HG02678 (cell line): Measurements from ENCODE around the gene UGT3A1.
"Not testable (repeated sequence)": the region's sequence is repeated elsewhere in the genome, so short reads cannot be mapped to it uniquely, and the experiment has no call there.

Experiments used
- ATAC-seq: cut with Tn5 transposase; IDR thresholded peaks from one replicate; pipeline ENCODE4 v1.9.1; 2021; ENCODE audit warnings: mild to moderate bottlenecking, moderate library complexity; ENCODE audit not compliant: unreplicated experiment

Gene UGT3A1

GRCh38 chr5:35990941-35991611 is at the start of gene UGT3A1:
Gene UGT3A1 (minus strand): TSS chr5:35991390. CDS start chr5:35991240, 150 bp downstream.
- ATAC-seq = no peak

DNA sequence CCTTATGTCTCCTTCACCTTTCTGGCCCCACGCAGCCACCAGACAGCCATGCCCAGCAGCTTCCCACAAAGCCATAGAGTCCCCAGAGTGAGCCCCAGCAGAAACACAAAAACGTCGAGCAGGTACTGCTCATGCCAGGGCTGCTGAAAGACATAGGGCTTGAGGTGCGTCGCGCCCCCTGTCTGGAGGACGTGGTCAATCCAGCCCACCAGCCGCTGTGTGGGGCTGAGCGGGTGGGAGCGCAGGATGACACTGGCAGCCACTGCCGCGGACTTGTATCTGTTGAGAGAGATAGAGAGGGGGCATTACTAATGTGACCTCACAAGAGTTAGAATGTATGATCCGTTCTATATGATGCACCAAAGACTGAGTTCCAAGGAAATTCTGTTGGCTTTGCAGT is 44.5 kb upstream of the UGT3A1 start:
- ATAC-seq = no peak

DNA sequence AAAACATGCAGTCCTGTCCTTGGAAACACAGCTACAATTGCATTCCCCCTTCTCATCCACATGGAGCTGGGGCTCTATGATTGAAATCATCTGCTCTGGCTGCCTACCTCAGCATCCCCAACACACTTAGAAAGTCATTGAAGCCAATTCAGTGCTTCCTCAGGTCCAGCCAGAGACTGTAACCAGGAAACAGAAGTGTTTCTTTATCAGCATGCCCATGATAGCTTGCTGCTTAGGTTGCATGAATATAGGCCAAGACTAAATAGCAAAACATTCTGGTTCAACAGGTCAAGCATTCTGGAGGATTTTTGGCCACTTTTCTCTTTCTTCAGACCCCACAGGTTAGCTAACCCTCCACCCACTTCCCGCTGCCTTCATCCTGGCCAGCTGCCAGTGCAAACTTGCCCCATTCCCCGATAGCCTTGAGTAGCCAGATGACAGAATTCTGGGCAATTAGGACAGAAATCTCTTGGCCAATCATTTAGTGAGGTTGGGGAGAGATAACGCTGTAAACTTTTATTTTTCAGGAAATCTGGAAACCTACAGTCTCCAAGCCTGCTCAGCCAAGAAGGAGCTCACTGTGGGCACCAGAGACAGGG is 43.4 kb upstream of the UGT3A1 start:
- not testable (repeated sequence) for ATAC-seq

- ATAC-seq = no peak
Measured at GRCh38 chr5:36033486-36033885, 42.3 kb upstream of the UGT3A1 start.

DNA sequence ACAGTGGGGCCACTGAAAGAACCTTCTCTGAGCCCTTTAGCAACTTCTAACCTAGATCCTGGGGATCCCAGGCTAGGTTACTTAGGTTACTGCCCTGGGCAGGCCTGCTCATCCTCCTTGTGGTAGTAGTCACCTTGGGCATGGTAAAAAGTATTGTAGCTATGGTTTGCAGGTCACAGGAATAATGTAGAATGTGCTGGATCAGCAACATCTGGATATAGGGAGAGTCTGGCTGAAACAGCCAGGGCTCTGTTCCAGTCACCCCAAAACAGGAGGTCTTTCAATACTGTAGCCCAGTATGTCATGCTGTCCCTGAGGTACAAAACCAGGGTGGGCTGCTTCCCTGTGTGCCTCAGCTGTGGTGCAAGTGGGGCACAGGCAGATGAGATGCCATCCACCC is 41.9 kb upstream of the UGT3A1 start:
- no peak for ATAC-seq

GRCh38 chr5:36031223-36031622 is 40.0 kb upstream of the UGT3A1 start:
- ATAC-seq = no peak

- ATAC-seq = no peak
Measured at GRCh38 chr5:36029914-36030313, 38.7 kb upstream of the UGT3A1 start.

- no peak for ATAC-seq
Measured at GRCh38 chr5:36028816-36029465, 37.8 kb upstream of the UGT3A1 start.

- ATAC-seq = no peak
Measured at GRCh38 chr5:36027711-36028110, 36.5 kb upstream of the UGT3A1 start.

- no peak for ATAC-seq
Measured at GRCh38 chr5:36026706-36027465, 35.7 kb upstream of the UGT3A1 start.

GRCh38 chr5:36022246-36022645 is 31.1 kb upstream of the UGT3A1 start:
- ATAC-seq = not testable (repeated sequence)

DNA sequence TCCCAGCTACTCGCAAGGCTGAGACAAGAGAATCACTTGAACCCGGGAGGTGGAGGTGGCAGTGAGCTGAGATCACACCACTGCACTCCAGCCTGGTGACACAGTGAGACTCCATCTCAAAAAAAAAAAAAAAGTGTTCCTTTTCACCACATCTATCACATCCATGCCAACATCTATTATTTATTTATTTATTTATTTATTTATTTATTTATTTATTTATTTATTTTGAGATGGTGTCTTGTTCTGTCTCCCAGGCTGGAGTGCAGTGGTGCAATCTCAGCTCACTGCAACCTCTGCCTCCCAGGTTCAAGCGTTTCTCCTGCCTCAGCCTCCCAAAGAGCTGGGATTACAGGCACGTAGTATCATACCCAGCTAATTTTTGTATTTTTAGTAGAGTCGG is 28.4 kb upstream of the UGT3A1 start:
- not testable (repeated sequence) for ATAC-seq

DNA sequence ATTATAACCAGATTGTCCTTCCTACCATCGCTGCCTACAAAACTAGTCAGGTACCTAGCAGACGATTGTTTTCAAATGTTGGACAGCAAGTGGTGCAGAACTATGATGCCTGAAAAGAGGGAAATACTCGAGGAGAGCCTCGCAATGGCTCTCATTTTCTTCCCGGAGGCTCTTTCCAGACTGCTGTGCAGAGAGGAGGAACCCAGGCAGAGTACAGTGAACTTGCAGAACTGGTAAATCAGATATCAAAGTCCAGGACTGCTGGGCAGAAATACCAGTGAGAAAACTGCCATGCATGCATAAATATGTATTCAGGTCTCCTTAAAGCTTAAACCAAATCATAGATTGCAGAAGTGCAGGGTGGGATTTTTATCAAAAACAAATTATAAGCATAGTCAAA is 26.4 kb upstream of the UGT3A1 start:
- ATAC-seq = no peak

DNA sequence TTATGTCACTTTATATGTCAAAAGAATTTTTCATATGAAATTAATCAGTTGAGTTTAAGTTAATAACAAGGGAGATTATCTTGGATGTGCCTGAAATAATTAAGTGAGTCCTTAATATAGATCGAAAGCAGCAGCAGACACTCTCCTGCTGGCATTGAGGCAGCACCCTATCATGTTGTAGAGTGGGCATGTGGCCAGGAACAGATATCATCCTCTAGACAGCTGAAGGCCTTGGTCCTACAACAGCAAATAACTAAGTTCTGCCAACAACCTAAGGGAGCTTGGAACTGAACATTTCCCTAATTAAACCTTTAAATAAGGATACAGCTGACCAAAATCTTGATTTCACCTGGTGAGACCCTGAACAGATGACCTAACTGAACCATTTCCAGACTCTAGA is 25.8 kb upstream of the UGT3A1 start:
- ATAC-seq = no peak

GRCh38 chr5:36013182-36013581 is 22.0 kb upstream of the UGT3A1 start:
- no peak for ATAC-seq

DNA sequence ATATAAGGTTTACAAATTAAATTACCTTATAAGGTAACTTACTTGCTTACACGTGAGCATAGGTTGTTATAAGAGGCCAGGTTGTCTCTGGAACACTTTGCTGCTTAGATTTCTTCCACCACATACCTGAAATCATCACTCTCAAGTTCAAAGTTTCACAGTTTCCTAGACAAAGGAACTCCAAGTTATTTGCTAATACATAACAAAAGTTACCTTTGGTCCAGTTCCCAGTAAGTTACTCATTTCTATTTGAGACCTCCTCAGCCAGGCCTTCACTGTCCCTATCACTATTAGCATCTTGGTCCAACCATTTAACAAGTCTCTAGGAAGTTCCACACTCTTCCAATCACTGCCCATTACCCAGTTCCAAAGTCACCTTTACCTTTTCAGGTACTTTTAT is 18.5 kb upstream of the UGT3A1 start:
- ATAC-seq = no peak

DNA sequence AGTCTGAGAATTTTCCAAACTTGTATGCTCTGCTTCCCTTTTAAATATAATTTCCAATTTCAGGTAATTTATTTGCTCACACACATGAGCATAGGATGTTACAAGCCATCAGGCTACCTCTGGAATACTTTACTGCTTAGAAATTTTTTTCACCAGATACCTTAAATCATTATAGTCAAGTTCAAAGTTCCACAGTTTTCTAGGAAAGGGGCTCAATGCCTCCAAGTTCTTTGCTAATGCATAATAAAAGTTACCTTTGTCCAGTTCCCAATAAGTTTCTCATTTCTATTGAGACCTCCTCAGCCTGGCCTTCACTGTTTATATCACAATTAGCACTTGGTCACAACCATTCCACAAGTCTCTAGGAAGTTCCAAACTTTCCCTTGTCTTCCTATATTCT is 16.2 kb upstream of the UGT3A1 start:
- no peak for ATAC-seq

GRCh38 chr5:36006163-36006562 is 15.0 kb upstream of the UGT3A1 start:
- no peak for ATAC-seq

GRCh38 chr5:36001032-36001431 is 9.8 kb upstream of the UGT3A1 start:
- no peak for ATAC-seq

- ATAC-seq = no peak
Measured at GRCh38 chr5:35999547-35999946, 8.4 kb upstream of the UGT3A1 start.

DNA sequence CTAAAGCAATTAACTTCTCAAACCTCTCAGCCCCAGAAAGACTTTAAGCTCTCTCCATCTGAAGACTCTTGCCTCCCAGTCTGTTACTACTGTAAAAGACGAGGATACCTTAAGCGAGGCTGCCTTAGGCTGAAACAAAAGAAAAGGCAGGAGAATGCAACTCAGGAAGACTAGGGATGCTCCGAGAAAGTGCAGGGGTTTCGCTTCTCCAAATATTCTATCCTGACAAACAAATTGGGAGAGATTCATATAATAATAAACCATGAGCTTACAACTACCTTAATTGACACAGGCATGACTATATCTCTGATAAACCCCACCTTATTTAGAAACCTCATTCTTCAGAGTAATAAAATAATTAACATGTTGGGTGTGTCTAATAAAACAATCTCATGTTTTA is 4.9 kb upstream of the UGT3A1 start:
- no peak for ATAC-seq

GRCh38 chr5:35990520-35990919 is 670 bp downstream of the UGT3A1 start:
- no peak for ATAC-seq
